ENCODE data around the gene FGF13.

Gene FGF13

GRCh38 chrX:138711399-138712347, at the start of gene FGF13:
TSS of gene FGF13 (minus strand) at chrX:138711717. CDS start at chrX:138711003, 714 bp downstream.
- no peak for DNase-seq (ENCODE audit: low read depth in 2 of 2)

DNA sequence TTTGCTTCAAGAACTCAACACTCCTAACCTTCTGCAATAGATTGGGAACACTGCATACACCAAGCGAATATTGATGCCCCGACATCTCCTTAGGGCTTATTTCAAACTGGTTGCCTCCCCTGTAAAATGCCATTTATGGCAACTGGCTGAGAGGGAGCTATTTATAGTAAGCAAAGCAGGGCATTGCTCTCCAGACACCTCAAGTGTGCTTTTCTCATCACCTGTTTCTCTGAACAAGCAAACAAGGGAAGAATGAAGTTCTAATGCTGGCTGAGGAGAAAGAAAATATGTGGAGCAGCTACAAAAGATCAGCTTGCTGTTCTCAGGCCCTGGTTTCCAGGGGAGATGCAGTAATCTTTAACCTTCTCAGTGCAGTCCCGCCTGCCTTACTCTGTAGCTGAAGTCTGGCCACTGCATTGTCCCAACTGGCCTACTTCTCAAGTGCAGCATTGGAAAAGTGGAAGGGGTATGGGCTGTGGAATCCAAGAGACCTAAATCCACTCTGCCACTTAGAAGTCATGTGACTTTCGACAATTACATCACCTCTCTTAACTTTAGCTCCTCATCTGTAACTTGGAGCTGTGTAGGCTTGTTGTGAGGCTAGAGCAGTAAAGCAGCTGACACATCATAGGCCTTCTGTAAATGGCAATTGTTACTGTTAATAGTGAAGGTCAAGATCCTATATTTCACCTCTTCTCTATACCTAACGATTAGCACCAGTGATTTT, 47.9 kb upstream of the FGF13 start:
- DNase-seq (ENCODE audit: low read depth in 2 of 2) = no peak

DNA sequence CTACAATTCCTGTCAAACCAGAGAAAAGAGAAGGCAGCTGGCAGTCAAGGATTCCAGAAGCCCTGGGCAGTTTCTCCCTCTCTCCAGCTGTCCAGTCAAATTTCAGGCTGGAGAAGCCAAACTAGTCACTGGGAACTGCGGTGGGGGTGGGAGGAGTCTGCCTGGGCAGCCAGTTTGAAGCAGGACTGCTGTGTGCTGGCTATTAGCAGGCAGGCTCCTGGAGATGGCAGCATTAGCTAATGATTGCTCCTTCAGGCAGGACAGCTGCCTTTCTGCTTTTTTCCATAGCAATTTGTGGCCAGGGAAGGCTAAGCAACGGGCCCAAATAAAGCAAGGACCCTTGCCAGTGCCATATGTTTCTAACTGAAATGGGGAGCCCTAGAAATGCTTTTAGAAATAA, 44.7 kb upstream of the FGF13 start:
- DNase-seq (ENCODE audit: low read depth in 2 of 2) = no peak

GRCh38 chrX:138754861-138755260, 43.3 kb upstream of the FGF13 start:
- DNase-seq (ENCODE audit: low read depth in 2 of 2) = no peak

DNA sequence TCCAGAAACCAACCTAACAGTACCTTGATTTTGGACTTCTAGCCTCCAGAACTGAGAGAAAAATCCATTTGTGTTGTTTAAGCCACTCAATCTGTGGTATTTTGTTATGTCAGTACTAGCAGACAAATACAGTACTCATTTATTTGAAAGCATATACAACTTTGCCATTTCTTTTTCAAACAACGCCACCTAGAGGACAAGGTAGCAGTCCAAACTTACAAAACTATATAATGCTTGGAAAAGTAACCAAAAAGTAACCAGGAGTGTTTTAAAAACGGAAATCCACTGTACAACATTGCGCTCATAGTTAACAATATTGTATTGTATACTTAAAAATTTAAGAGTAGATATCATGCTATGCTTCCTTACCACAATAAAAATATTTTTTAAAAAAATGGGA, 37.0 kb upstream of the FGF13 start:
- no peak for DNase-seq (ENCODE audit: low read depth in 2 of 2)

DNA sequence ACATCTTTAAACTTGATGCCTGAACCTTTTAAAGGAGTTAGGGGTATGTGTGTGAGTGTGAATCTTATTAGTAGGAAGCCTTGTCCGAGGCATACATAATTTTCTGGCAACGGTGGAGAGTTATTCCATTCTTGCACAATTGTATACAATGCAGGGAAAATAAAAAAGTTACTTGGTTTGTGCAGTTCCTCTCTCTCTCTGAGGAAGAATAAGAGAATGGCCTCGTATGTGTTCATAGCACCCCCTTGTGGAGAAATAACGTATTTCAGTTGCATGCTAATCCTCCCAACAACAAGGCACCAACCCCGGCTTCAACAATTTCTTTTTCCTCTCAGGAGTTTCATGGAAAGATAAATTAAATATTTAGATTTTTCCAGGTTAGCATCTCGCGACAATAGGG, 33.7 kb upstream of the FGF13 start:
- DNase-seq (ENCODE audit: low read depth in 2 of 2) = no peak

- no peak for DNase-seq (ENCODE audit: low read depth in 2 of 2)
Observed at GRCh38 chrX:138742217-138742616, 30.7 kb upstream of the FGF13 start.

DNA sequence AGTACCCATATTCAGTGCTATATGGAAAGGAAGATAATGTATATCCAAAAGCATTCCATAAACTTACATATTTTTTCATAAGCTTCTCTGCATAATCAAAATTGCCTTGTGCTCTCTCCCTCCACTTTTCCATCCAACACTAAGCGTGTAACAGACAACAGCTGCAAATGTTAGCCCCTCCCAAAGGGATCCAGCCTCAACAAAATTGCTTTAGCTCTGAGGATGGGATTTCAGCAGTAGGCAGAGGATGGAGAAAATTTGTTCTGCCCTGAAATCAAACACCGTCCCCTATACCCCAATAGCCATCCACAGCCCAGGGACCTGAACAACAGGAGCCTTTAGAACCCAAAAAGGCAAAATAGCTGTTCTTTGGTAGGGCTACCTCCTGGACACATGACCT, 28.8 kb upstream of the FGF13 start:
- DNase-seq (ENCODE audit: low read depth in 2 of 2) = no peak

DNA sequence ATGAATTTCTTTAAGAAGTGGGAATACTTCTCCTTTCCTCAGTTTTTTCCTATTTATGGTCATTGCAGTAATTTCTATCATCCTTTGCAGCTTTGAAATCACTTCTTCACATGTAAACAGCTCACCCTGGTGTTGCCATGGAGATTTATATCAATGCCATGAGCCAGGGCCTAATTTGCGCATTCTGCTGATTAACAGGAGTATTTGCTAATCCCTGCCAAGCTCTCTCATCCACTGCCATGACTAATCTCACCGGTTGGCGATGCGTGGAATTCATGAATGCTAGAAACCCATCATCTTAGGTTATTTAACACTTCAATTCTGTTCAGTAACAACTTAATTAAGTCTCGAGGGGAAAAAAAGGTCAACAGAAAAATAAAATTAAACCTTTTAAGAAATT, 11.8 kb upstream of the FGF13 start:
- DNase-seq (ENCODE audit: low read depth in 2 of 2) = no peak

GRCh38 chrX:138719396-138719795, 7.9 kb upstream of the FGF13 start:
- no peak for DNase-seq (ENCODE audit: low read depth in 2 of 2)

DNA sequence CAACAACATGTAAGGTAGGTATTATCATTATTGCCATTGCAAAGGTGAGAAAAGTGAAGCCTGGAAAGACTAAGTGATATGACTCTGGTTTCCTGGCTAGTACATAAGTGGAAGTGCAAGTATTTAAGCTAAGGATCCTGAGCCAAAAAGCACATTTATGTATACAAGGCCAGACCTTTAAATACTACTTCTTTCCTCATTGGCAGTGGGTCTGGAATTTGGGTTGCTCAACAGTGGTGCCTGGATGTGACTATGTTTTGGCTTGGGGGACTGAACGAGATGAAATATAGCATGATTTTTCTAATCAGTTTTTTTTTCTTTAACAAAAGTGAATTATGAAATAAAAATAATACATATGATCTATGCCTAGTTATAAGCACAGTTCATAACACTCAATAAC, 7.4 kb upstream of the FGF13 start:
- DNase-seq (ENCODE audit: low read depth in 2 of 2) = no peak

GRCh38 chrX:138710866-138711341, 613 bp downstream of the FGF13 start:
- DNase-seq (ENCODE audit: low read depth in 2 of 2) = no peak

GRCh38 chrX:138709886-138710791, 1.4 kb downstream of the FGF13 start:
- no peak for DNase-seq (ENCODE audit: low read depth in 2 of 2)

DNA sequence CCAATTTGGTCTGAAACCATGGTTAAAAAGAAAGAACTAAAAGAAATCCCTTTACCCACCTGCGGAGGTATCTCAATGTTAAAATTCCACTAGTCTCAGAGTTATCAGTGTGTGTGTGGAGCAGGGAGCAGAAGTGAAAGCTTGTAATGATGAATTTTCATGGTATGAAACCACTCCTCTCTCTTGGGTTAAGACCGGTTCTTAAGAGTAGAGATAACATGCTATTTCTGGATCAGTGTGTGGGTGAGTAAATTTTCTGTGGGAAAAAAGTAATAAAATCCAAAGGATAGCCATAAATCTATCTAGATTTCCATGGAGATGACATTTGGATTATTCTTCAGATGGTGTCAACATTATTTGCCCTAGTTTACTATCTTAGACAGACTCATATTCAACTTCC, 3.2 kb downstream of the FGF13 start:
- no peak for DNase-seq (ENCODE audit: low read depth in 2 of 2)

- no peak for DNase-seq (ENCODE audit: low read depth in 2 of 2)
Observed at GRCh38 chrX:138704596-138704995, 6.9 kb downstream of the FGF13 start.

DNA sequence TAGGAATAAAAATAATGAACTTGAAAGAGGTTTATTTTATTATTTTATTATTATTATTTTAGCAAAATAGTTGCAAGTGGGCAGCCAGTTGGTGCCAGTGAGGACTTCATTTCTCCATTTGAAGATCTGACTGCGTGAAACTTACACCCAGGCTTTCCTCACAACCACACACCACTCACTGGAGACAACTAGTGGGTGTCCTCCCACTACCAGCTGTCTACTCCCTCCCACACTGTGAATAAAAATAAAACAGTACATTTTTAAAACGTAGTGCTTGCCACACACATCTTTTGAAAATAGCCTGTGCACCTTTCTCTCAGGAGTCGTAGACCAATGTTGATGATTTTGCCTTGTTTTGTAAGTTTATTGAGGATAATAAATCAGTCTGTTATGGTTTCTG, 7.4 kb downstream of the FGF13 start:
- no peak for DNase-seq (ENCODE audit: low read depth in 2 of 2)

- no peak for DNase-seq (ENCODE audit: low read depth in 2 of 2)
Observed at GRCh38 chrX:138692591-138692990, 18.9 kb downstream of the FGF13 start.

GRCh38 chrX:138691186-138691585, 20.3 kb downstream of the FGF13 start:
- no peak for DNase-seq (ENCODE audit: low read depth in 2 of 2)

- no peak for DNase-seq (ENCODE audit: low read depth in 2 of 2)
Observed at GRCh38 chrX:138690591-138690990, 20.9 kb downstream of the FGF13 start.

DNA sequence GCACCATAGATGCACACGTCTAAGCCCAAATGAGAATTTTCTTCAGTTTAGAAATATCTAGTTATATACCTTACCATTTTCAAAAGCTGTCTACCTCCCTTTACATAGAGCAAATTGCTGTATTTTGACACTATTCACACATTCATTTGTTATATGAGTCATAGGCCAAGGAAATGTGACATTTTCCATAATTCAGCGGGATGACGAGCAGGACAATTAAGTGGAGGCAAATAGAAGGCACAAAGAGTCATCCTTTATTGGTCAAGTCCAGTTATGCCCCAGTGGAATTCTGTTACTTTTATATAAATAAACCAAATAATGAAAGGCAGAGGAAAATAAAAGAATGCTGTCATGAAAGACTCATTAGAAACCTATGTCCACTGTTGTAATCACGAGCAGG, 27.9 kb downstream of the FGF13 start:
- no peak for DNase-seq (ENCODE audit: low read depth in 2 of 2)

DNA sequence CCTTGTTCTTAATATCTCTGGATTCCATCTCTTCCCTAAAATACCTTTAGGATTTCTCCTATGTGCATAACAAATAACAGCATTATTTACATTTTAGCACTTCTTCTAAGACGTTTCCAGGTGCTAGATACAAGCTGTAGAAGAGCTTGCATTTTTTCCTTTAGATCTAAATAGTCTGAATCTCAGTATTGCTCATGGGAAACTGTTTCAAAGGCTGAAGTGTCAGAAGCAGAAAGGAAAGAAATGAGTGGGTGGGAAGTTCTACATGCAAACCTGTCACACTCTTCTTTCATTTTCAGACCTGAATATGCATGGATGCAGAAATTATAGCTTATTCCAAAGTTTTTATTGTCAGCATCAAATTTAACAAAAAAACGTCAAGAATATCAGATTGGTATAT, 41.8 kb downstream of the FGF13 start:
- DNase-seq (ENCODE audit: low read depth in 2 of 2) = no peak

DNA sequence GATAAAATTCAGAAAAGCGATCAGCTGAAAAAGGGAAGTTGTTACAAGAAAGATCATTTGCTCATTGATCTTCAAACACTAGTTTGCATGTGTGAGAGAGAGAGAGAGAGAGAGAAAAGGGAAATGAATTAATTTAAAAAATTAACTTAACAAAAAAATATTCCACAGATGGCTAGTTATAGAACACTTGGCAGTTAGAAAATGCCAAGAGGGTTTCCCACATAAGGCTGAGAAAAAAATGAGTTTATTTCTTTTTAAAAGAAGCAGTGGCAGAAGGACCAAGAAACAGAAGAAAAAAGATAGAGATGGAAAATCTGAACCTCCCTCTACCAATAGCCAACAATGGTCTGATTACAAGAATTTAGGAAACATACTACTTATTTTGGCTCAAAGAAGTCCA, 47.1 kb downstream of the FGF13 start:
- no peak for DNase-seq (ENCODE audit: low read depth in 2 of 2)
